ENCODE results near the gene TACR2. TPM values are rescaled to one million over a fixed set of nuclear protein-coding genes. Genes with fewer than 3 reads are reported as not detected.

TACR2 gene
- polyA plus RNA-seq, 2 of the 4 experiments (the other 2 are of a cell fraction) = 0.09 to 0.16 TPM

GRCh38 chr10:69452676-69453415, 36.1 kb upstream of the TACR2 start:
- CTCF ChIA-PET = interaction anchor here (0.8 to 2.3 kb wide), 7 partner anchors 10 to 63 kb away, joined by 3 to 14 read pairs (median 5); no protein-coding TSS in a partner anchor
- H3K4me1 ChIP-seq = peaks cover 75% of the 10 kb centered on the region
- WGBS (ENCODE audit: missing lambda C conversion rate) = 78% methylated on average over 6 of the region's 6 CpGs

GRCh38 chr10:69451784-69452251, 35.1 kb upstream of the TACR2 start:
- H3K27ac ChIP-seq = peak overlapping the region; percentile 83 to 92
- ATAC-seq (peak; percentile 4 to 42; a peak in 5 of 6 replicates), DNase-seq (ENCODE audit: low read depth in 1 of 2, low spot score in 1 of 2) (peak in 1 of 2 experiments; percentile 44), FAIRE-seq (no peak)
- POLR2A ChIA-PET = interaction anchor here (1.0 to 2.6 kb wide), 2 partner anchors 13 to 15 kb away, joined by 3 to 13 read pairs; no protein-coding TSS in a partner anchor
- H3K9me3 ChIP-seq = no peaks in the 10 kb centered on the region
- TF ChIP-seq, protein P1, sequence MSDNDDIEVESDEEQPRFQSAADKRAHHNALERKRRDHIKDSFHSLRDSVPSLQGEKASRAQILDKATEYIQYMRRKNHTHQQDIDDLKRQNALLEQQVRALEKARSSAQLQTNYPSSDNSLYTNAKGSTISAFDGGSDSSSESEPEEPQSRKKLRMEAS (IDR thresholded peaks at IDR 0.05) = peak; percentile 94
- TF ChIP-seq EHF (CRISPR knock-in tag; IDR thresholded peaks at IDR 0.05) (no peak), BHLHE40 (IDR thresholded peaks at IDR 0.05; ENCODE audit: low read depth, low read length) (0 out of 2 replicates have a peak, but pooled peaks have one; percentile 7), EHMT2 (IDR thresholded peaks at IDR 0.05; ENCODE audit: low read depth) (no peak)
- TF ChIP-seq, protein P2, sequence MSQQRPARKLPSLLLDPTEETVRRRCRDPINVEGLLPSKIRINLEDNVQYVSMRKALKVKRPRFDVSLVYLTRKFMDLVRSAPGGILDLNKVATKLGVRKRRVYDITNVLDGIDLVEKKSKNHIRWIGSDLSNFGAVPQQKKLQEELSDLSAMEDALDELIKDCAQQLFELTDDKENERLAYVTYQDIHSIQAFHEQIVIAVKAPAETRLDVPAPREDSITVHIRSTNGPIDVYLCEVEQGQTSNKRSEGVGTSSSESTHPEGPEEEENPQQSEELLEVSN (IDR thresholded peaks at IDR 0.05; ENCODE audit: borderline replicate concordance, low read depth) = peak; percentile 90
- TF ChIP-seq, protein P3, sequence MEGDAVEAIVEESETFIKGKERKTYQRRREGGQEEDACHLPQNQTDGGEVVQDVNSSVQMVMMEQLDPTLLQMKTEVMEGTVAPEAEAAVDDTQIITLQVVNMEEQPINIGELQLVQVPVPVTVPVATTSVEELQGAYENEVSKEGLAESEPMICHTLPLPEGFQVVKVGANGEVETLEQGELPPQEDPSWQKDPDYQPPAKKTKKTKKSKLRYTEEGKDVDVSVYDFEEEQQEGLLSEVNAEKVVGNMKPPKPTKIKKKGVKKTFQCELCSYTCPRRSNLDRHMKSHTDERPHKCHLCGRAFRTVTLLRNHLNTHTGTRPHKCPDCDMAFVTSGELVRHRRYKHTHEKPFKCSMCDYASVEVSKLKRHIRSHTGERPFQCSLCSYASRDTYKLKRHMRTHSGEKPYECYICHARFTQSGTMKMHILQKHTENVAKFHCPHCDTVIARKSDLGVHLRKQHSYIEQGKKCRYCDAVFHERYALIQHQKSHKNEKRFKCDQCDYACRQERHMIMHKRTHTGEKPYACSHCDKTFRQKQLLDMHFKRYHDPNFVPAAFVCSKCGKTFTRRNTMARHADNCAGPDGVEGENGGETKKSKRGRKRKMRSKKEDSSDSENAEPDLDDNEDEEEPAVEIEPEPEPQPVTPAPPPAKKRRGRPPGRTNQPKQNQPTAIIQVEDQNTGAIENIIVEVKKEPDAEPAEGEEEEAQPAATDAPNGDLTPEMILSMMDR (IDR thresholded peaks at IDR 0.05) = no peak
- TF ChIP-seq, protein P4, sequence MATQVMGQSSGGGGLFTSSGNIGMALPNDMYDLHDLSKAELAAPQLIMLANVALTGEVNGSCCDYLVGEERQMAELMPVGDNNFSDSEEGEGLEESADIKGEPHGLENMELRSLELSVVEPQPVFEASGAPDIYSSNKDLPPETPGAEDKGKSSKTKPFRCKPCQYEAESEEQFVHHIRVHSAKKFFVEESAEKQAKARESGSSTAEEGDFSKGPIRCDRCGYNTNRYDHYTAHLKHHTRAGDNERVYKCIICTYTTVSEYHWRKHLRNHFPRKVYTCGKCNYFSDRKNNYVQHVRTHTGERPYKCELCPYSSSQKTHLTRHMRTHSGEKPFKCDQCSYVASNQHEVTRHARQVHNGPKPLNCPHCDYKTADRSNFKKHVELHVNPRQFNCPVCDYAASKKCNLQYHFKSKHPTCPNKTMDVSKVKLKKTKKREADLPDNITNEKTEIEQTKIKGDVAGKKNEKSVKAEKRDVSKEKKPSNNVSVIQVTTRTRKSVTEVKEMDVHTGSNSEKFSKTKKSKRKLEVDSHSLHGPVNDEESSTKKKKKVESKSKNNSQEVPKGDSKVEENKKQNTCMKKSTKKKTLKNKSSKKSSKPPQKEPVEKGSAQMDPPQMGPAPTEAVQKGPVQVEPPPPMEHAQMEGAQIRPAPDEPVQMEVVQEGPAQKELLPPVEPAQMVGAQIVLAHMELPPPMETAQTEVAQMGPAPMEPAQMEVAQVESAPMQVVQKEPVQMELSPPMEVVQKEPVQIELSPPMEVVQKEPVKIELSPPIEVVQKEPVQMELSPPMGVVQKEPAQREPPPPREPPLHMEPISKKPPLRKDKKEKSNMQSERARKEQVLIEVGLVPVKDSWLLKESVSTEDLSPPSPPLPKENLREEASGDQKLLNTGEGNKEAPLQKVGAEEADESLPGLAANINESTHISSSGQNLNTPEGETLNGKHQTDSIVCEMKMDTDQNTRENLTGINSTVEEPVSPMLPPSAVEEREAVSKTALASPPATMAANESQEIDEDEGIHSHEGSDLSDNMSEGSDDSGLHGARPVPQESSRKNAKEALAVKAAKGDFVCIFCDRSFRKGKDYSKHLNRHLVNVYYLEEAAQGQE (IDR thresholded peaks at IDR 0.05) = no peak
- peak overlapping the region; percentile 87 for H3K4me2 ChIP-seq
- H3K4me3 ChIP-seq = peak overlapping the region; percentile 78
- CTCF ChIA-PET = interaction anchor here (0.8 to 3.6 kb wide), 9 partner anchors 8 to 193 kb away, joined by 3 to 20 read pairs (median 6); no protein-coding TSS in a partner anchor
- H3K4me1 ChIP-seq = peaks cover 75% of the 10 kb centered on the region
- WGBS (ENCODE audit: missing lambda C conversion rate) = 9% methylated on average over 29 of the region's 38 CpGs

More at GRCh38 chr10:69452676-69453415, 36.1 kb upstream of the TACR2 start:
- Histone ChIP-seq H3K9me3 (no peaks in the 10 kb centered on the region), H3K27ac (peak overlapping the region; percentile 1 to 92; a peak in 3 of 6 replicates), H3K4me3 (peak overlapping the region; percentile 78), H3K4me2 (peak overlapping the region; percentile 87)
- DNase-seq (ENCODE audit: low read depth in 1 of 2, low spot score in 1 of 2) (no peak), FAIRE-seq (no peak), ATAC-seq (no peak)
- POLR2A ChIA-PET = no interaction called here
- TF ChIP-seq HOXB13 (CRISPR knock-in tag; IDR thresholded peaks at IDR 0.05; ENCODE audit: low read depth) = no peak
- TF ChIP-seq, protein P4 (IDR thresholded peaks at IDR 0.05) = no peak
- no peak for TF ChIP-seq KDM5A (IDR thresholded peaks at IDR 0.05)
- TF ChIP-seq RAD21 (conservative IDR thresholded peaks at IDR 0.05 in 1 of 2, IDR thresholded peaks at IDR 0.05 in 1 of 2) = no peak
- no peak for TF ChIP-seq POLR2A (IDR thresholded peaks at IDR 0.05; ENCODE audit: low read length)
- no peak for TF ChIP-seq FOSB (CRISPR knock-in tag; IDR thresholded peaks at IDR 0.05)
